NT2/D1 (cell line): ENCODE measurements around the gene GATA3.

Source experiments
- YY1 ChIP-seq: IDR thresholded peaks from 2 replicates; pipeline ENCODE4 v1.6.1; 2011; ENCODE audit not compliant: insufficient read length, insufficient read depth
- ZNF274 ChIP-seq: IDR thresholded peaks from 2 replicates; pipeline ENCODE4 v1.6.1; 2011; ENCODE audit warnings: mild to moderate bottlenecking, low read depth, low read length

GRCh38 chr10:8052956-8053445, 1.5 kb upstream of the GATA3 start:
- no peak for TF ChIP-seq YY1
- TF ChIP-seq ZNF274: no peak
